Astrocyte (in vitro differentiated cells and primary cell): ENCODE data around the gene RGPD3.
"Not testable (repeated sequence)": the region's sequence is repeated elsewhere in the genome, so short reads cannot be mapped to it uniquely, and the experiment has no call there.

Experiments used
- EZH2 ChIP-seq: IDR thresholded peaks from 2 replicates; pipeline ENCODE4 v1.6.1; 2012; ENCODE audit warnings: mild to moderate bottlenecking, low read length, inconsistent platforms; ENCODE audit not compliant: insufficient read depth
- TF ChIP-seq, protein P1 (sequence below): IDR thresholded peaks from 2 replicates; pipeline ENCODE4 v1.5.1; 2011; ENCODE audit warnings: low read depth, mild to moderate bottlenecking, inconsistent platforms, low read length, moderate library complexity; ENCODE audit not compliant: insufficient read depth

DNA sequence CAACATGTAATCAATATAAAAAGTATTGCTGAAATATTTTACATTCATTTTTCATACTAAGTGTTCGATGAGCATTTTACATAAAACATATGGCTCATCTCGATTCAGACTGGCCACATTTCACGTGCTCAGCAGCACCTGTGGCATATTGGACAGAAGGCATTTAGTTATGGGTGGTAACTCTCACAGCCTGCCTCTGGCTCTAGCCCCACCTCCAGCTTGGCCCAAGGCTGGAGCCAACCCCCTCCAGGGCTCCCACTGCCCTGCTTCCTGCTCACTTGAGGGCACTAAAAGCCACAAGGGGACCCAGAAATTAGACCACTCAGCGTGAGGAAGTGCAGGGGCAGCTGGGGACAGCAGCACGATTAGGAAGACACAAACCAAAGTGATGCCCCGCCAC is 24.2 kb upstream of the RGPD3 start:
- TF ChIP-seq, protein P1, sequence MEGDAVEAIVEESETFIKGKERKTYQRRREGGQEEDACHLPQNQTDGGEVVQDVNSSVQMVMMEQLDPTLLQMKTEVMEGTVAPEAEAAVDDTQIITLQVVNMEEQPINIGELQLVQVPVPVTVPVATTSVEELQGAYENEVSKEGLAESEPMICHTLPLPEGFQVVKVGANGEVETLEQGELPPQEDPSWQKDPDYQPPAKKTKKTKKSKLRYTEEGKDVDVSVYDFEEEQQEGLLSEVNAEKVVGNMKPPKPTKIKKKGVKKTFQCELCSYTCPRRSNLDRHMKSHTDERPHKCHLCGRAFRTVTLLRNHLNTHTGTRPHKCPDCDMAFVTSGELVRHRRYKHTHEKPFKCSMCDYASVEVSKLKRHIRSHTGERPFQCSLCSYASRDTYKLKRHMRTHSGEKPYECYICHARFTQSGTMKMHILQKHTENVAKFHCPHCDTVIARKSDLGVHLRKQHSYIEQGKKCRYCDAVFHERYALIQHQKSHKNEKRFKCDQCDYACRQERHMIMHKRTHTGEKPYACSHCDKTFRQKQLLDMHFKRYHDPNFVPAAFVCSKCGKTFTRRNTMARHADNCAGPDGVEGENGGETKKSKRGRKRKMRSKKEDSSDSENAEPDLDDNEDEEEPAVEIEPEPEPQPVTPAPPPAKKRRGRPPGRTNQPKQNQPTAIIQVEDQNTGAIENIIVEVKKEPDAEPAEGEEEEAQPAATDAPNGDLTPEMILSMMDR: not testable (repeated sequence)
- not testable (repeated sequence) for TF ChIP-seq EZH2
